ENCODE measurements around the gene CABLES1.

CABLES1 gene

DNA sequence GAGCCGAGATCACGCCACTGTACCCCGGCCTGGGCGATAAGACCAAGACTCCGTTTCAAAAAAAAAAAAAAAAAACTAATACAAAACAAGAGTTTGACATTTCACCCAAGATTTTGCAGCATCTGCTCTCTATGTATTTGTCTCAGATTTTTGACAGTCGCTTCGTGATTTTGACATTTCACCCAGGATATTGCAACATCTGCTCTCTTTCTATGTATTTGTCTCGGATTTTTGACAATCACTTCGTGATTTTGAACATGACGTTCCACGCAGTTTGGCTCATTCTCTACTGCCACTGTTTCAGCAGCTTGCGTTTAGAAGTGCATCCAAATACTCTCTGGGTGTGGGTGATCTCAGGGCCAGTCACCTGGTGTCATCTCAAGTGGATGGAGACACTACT, 108.5 kb downstream of the CABLES1 start:
- H3K27me3 ChIP-seq (ENCODE audit: control insufficient read depth in 1 of 2, insufficient read depth in 1 of 2, low read length in 2 of 2) = no peaks in the 10 kb centered on the region
- no peak overlapping the region for H2BK5ac ChIP-seq (ENCODE audit: low read depth, low read length, poor library complexity, severe bottlenecking)
- H3K23ac ChIP-seq (ENCODE audit: low read length in 2 of 2) = no peak overlapping the region
- H4K91ac ChIP-seq (ENCODE audit: low read length) = no peak overlapping the region
- no peak overlapping the region for H3K18ac ChIP-seq (ENCODE audit: low read depth in 1 of 2, low read length in 2 of 2)
- H3K4me1 ChIP-seq (ENCODE audit: control insufficient read depth, insufficient read depth, low read depth, low read length) = peaks cover 4% of the 10 kb centered on the region
- H3K4ac ChIP-seq (ENCODE audit: low read depth in 1 of 2, low read length in 2 of 2) = no peak overlapping the region
- H3K9ac ChIP-seq (ENCODE audit: low read length) = no peak overlapping the region
- H3K4me3 ChIP-seq (ENCODE audit: insufficient read depth in 1 of 2, low read depth in 1 of 2, low read length in 2 of 2) = no peak overlapping the region
- H2BK15ac ChIP-seq (ENCODE audit: low read depth, poor library complexity, severe bottlenecking) = no peak overlapping the region
- WGBS = 97% methylated on average over 12 of the region's 12 CpGs
- no peak overlapping the region for H3K27ac ChIP-seq (ENCODE audit: low read length, poor library complexity, severe bottlenecking)
- peaks cover 2% of the 10 kb centered on the region for H3K9me3 ChIP-seq (ENCODE audit: control insufficient read depth, low read length)
- H3K36me3 ChIP-seq (ENCODE audit: control insufficient read depth in 1 of 2, insufficient read depth in 2 of 2, low read depth in 1 of 2, low read length in 2 of 2) = peaks cover 33 to 56% of the 10 kb centered on the region in 2 experiments
- no peak overlapping the region for H2AFZ ChIP-seq (ENCODE audit: low read depth, low read length)
- no peak overlapping the region for H2AK5ac ChIP-seq (ENCODE audit: low read length, severe bottlenecking)
- no peak overlapping the region for H3K4me2 ChIP-seq (ENCODE audit: low read length, poor library complexity, severe bottlenecking)
- peaks cover 2% of the 10 kb centered on the region for H3K79me1 ChIP-seq (replicated peaks; ENCODE audit: low read length, poor library complexity, severe bottlenecking)
- no peak for DNase-seq
- H2BK120ac ChIP-seq (ENCODE audit: low read depth, low read length) = no peak overlapping the region
- no peak overlapping the region for H4K8ac ChIP-seq (ENCODE audit: low read length)
- no peak overlapping the region for H2BK12ac ChIP-seq (ENCODE audit: low read length in 2 of 2)
- H3K14ac ChIP-seq (ENCODE audit: low read length in 2 of 2) = no peak overlapping the region

DNA sequence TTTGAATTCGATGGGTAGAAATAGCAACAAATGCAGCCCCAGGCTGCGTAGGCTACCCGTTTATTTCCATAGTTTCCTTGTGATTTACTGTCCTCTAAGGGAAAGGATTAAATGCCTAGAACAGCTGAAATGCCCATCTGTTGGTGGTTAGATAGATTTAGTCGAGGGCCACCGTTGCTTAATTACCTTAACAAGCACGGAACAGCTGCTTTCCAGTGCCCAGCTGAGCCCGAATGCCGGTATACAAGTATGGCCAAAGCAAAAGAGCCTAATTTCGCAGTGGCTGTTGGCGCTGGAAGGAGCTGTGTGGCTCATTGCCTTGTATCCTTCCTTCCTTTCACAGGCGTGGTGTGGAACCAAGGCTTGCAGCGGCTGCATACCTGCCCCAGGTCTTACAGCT, 109.1 kb downstream of the CABLES1 start:
- peaks cover 2% of the 10 kb centered on the region for H3K79me1 ChIP-seq (replicated peaks; ENCODE audit: low read length, poor library complexity, severe bottlenecking)

DNA sequence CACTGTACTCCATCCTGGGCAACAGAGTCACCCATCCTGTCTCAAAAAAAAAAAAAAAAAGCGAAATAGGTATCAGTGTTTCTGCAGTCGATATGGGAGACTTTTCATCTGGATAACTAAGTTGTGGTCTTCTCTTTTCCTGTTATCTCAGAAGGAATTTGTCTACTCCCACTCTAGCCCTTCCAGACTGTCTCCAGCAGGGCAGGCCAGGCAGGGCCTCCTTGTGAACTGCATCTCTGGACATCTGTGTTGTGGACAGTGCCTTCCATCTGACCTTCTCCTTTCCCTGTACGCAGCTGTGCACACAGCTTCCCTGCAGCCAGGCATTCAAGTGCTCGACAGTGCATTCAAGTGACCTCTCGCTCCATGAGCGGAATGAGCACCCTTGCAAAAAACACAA, 110.2 kb downstream of the CABLES1 start:
- H2AFZ ChIP-seq (ENCODE audit: low read depth, low read length) = no peak overlapping the region
- no peak overlapping the region for H3K9ac ChIP-seq (ENCODE audit: low read length)
- H3K14ac ChIP-seq (ENCODE audit: low read length in 2 of 2) = no peak overlapping the region
- H3K9me3 ChIP-seq (ENCODE audit: control insufficient read depth, low read length) = peaks cover 7% of the 10 kb centered on the region
- DNase-seq = no peak
- no peak overlapping the region for H3K4ac ChIP-seq (ENCODE audit: low read depth in 1 of 2, low read length in 2 of 2)
- WGBS = 94% methylated on average over 5 of the region's 6 CpGs
- H3K4me1 ChIP-seq (ENCODE audit: control insufficient read depth, insufficient read depth, low read depth, low read length) = peaks cover under 1% of the 10 kb centered on the region
- no peak overlapping the region for H4K8ac ChIP-seq (ENCODE audit: low read length)
- no peak overlapping the region for H2BK120ac ChIP-seq (ENCODE audit: low read depth, low read length)
- H3K27ac ChIP-seq (ENCODE audit: low read length, poor library complexity, severe bottlenecking) = no peak overlapping the region
- peaks cover 44 to 62% of the 10 kb centered on the region in 2 experiments for H3K36me3 ChIP-seq (ENCODE audit: control insufficient read depth in 1 of 2, insufficient read depth in 2 of 2, low read depth in 1 of 2, low read length in 2 of 2)
- H3K23ac ChIP-seq (ENCODE audit: low read length in 2 of 2) = no peak overlapping the region
- no peak overlapping the region for H3K18ac ChIP-seq (ENCODE audit: low read depth in 1 of 2, low read length in 2 of 2)
- no peak overlapping the region for H4K91ac ChIP-seq (ENCODE audit: low read length)
- H3K79me1 ChIP-seq (replicated peaks; ENCODE audit: low read length, poor library complexity, severe bottlenecking) = peaks cover 2% of the 10 kb centered on the region
- no peak overlapping the region for H2AK5ac ChIP-seq (ENCODE audit: low read length, severe bottlenecking)
- no peak overlapping the region for H2BK15ac ChIP-seq (ENCODE audit: low read depth, poor library complexity, severe bottlenecking)
- no peak overlapping the region for H3K4me3 ChIP-seq (ENCODE audit: insufficient read depth in 1 of 2, low read depth in 1 of 2, low read length in 2 of 2)
- H3K4me2 ChIP-seq (ENCODE audit: low read length, poor library complexity, severe bottlenecking) = no peak overlapping the region
- H2BK5ac ChIP-seq (ENCODE audit: low read depth, low read length, poor library complexity, severe bottlenecking) = no peak overlapping the region
- H3K27me3 ChIP-seq (ENCODE audit: control insufficient read depth in 1 of 2, insufficient read depth in 1 of 2, low read length in 2 of 2) = no peaks in the 10 kb centered on the region
- no peak overlapping the region for H2BK12ac ChIP-seq (ENCODE audit: low read length in 2 of 2)

More for the DNA sequence above, 109.1 kb downstream of the CABLES1 start:
- Histone ChIP-seq H2AFZ (ENCODE audit: low read depth, low read length) (no peak overlapping the region), H3K18ac (ENCODE audit: low read depth in 1 of 2, low read length in 2 of 2) (no peak overlapping the region), H2BK12ac (ENCODE audit: low read length in 2 of 2) (no peak overlapping the region), H3K23ac (ENCODE audit: low read length in 2 of 2) (no peak overlapping the region), H3K4me3 (ENCODE audit: insufficient read depth in 1 of 2, low read depth in 1 of 2, low read length in 2 of 2) (no peak overlapping the region), H2BK120ac (ENCODE audit: low read depth, low read length) (no peak overlapping the region), H4K8ac (ENCODE audit: low read length) (no peak overlapping the region), H2BK15ac (ENCODE audit: low read depth, poor library complexity, severe bottlenecking) (no peak overlapping the region), H3K4ac (ENCODE audit: low read depth in 1 of 2, low read length in 2 of 2) (no peak overlapping the region), H3K36me3 (ENCODE audit: control insufficient read depth in 1 of 2, insufficient read depth in 2 of 2, low read depth in 1 of 2, low read length in 2 of 2) (peaks cover 38 to 56% of the 10 kb centered on the region in 2 experiments), H3K27ac (ENCODE audit: low read length, poor library complexity, severe bottlenecking) (no peak overlapping the region), H2AK5ac (ENCODE audit: low read length, severe bottlenecking) (no peak overlapping the region), H3K27me3 (ENCODE audit: control insufficient read depth in 1 of 2, insufficient read depth in 1 of 2, low read length in 2 of 2) (no peaks in the 10 kb centered on the region), H3K4me2 (ENCODE audit: low read length, poor library complexity, severe bottlenecking) (no peak overlapping the region), H4K91ac (ENCODE audit: low read length) (no peak overlapping the region), H2BK5ac (ENCODE audit: low read depth, low read length, poor library complexity, severe bottlenecking) (no peak overlapping the region), H3K9ac (ENCODE audit: low read length) (no peak overlapping the region), H3K9me3 (ENCODE audit: control insufficient read depth, low read length) (peaks cover 7% of the 10 kb centered on the region), H3K14ac (ENCODE audit: low read length in 2 of 2) (no peak overlapping the region), H3K4me1 (ENCODE audit: control insufficient read depth, insufficient read depth, low read depth, low read length) (peaks cover 3% of the 10 kb centered on the region)
- WGBS = 83% methylated on average over 12 of the region's 12 CpGs
- DNase-seq = no peak

DNA sequence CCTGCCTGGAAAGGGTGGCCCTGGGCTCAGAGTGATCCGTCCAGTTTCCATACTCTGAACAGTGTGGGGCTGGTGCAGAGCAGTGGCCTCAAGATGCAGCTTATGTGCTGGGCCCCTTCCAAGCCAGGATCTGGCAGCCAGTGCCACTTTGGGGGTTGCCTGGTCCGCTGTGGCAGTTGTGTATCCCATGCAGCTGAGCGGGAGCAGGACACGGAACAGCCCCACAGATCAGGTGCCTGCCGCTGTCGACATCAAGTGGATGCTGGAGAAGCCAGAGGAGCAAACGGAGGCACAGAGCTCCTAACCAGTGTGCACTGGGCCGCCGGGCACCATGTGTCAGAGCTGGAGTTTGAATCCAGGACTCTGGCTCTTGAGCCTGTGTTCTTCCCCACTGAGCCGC, 112.0 kb downstream of the CABLES1 start:
- Histone ChIP-seq H3K4me2 (ENCODE audit: low read length, poor library complexity, severe bottlenecking) (no peak overlapping the region), H2BK5ac (ENCODE audit: low read depth, low read length, poor library complexity, severe bottlenecking) (no peak overlapping the region), H3K4me3 (ENCODE audit: insufficient read depth in 1 of 2, low read depth in 1 of 2, low read length in 2 of 2) (no peak overlapping the region), H2BK12ac (ENCODE audit: low read length in 2 of 2) (no peak overlapping the region), H3K4ac (ENCODE audit: low read depth in 1 of 2, low read length in 2 of 2) (no peak overlapping the region), H2AK5ac (ENCODE audit: low read length, severe bottlenecking) (no peak overlapping the region), H2BK120ac (ENCODE audit: low read depth, low read length) (no peak overlapping the region), H3K9ac (ENCODE audit: low read length) (no peak overlapping the region), H3K27me3 (ENCODE audit: control insufficient read depth in 1 of 2, insufficient read depth in 1 of 2, low read length in 2 of 2) (no peaks in the 10 kb centered on the region), H3K18ac (ENCODE audit: low read depth in 1 of 2, low read length in 2 of 2) (no peak overlapping the region), H2BK15ac (ENCODE audit: low read depth, poor library complexity, severe bottlenecking) (no peak overlapping the region), H3K9me3 (ENCODE audit: control insufficient read depth, low read length) (peaks cover 7% of the 10 kb centered on the region), H3K23ac (ENCODE audit: low read length in 2 of 2) (no peak overlapping the region), H2AFZ (ENCODE audit: low read depth, low read length) (no peak overlapping the region), H3K27ac (ENCODE audit: low read length, poor library complexity, severe bottlenecking) (no peak overlapping the region), H3K36me3 (ENCODE audit: control insufficient read depth in 1 of 2, insufficient read depth in 2 of 2, low read depth in 1 of 2, low read length in 2 of 2) (peaks cover 42 to 52% of the 10 kb centered on the region in 2 experiments), H4K91ac (ENCODE audit: low read length) (no peak overlapping the region), H3K4me1 (ENCODE audit: control insufficient read depth, insufficient read depth, low read depth, low read length) (no peaks in the 10 kb centered on the region), H3K14ac (ENCODE audit: low read length in 2 of 2) (no peak overlapping the region), H3K79me1 (replicated peaks; ENCODE audit: low read length, poor library complexity, severe bottlenecking) (peaks cover 2% of the 10 kb centered on the region), H4K8ac (ENCODE audit: low read length) (no peak overlapping the region)
- no peak for DNase-seq
- WGBS = over 99% methylated on average over 10 of the region's 10 CpGs

Data from mesenchymal stem cell (in vitro differentiated cells and primary cell).